Keratinocyte (primary cell): ENCODE measurements around the gene CTCF. TPM values are rescaled to one million over a fixed set of nuclear protein-coding genes. Genes with fewer than 3 reads are reported as not detected.

Source experiments
- DNase-seq: peaks from one replicate; pipeline ENCODE4 v3.0.0-alpha.2; 2011; ENCODE audit warnings: low read depth, missing footprints, low spot score
- FAIRE-seq: peaks from 2 replicates; lab custom pipeline; 2011; peaks lifted over from hg19 to GRCh38; lab: Jason Lieb, UNC
- H2AFZ ChIP-seq: 2 replicates; pipeline ENCODE4 v1.6.0; 2012; ENCODE audit warnings: low read length, control low read depth, inconsistent platforms; ENCODE audit not compliant: control insufficient read depth
- H3K27ac ChIP-seq: 2 replicates; pipeline ENCODE4 v1.5.1; 2011; ENCODE audit warnings: low read length; ENCODE audit not compliant: control insufficient read depth, insufficient read depth
- H3K27me3 ChIP-seq: 3 replicates; pipeline ENCODE4 v1.6.0; 2011; ENCODE audit warnings: low read length; ENCODE audit not compliant: control insufficient read depth, insufficient read depth; ENCODE audit errors: extremely low read depth
- H3K36me3 ChIP-seq, 2 experiments: 2 replicates in 1 of 2; 3 replicates in 1 of 2; pipeline ENCODE4 v1.5.1; 2011; ENCODE audit warnings: low read length in 2 of 2, mild to moderate bottlenecking in 1 of 2; ENCODE audit not compliant: control insufficient read depth in 2 of 2, insufficient read depth in 2 of 2; ENCODE audit errors: extremely low read depth in 1 of 2
- H3K4me1 ChIP-seq: 3 replicates; pipeline ENCODE4 v1.5.1; 2011; ENCODE audit warnings: low read length; ENCODE audit not compliant: control insufficient read depth, insufficient read depth; ENCODE audit errors: extremely low read depth
- H3K4me2 ChIP-seq: 3 replicates; pipeline ENCODE4 v1.6.0; 2011; ENCODE audit warnings: low read depth, low read length; ENCODE audit not compliant: control insufficient read depth, insufficient read depth; ENCODE audit errors: extremely low read depth
- H3K4me3 ChIP-seq, 3 experiments: fragments of 200-600 bp in 1 of 3; sonication (generic) in 1 of 3; 2 replicates in 2 of 3; 3 replicates in 1 of 3; pipeline ENCODE4 v1.5.1; 2011 to 2016; ENCODE audit warnings: low read length in 3 of 3, mild to moderate bottlenecking in 3 of 3, control low read depth in 2 of 3, inconsistent platforms in 1 of 3, low read depth in 1 of 3, mixed read lengths in 1 of 3, mixed run types in 1 of 3, moderate library complexity in 1 of 3; ENCODE audit not compliant: control insufficient read depth in 2 of 3, insufficient read depth in 2 of 3; ENCODE audit errors: extremely low read depth in 1 of 3
- H3K79me2 ChIP-seq: 2 replicates; pipeline ENCODE4 v1.6.0; 2012; ENCODE audit warnings: low read length; ENCODE audit not compliant: control insufficient read depth, insufficient read depth
- H3K9ac ChIP-seq: 3 replicates; pipeline ENCODE4 v1.6.0; 2011; ENCODE audit warnings: low read length; ENCODE audit not compliant: control insufficient read depth, insufficient read depth; ENCODE audit errors: extremely low read depth
- H3K9me1 ChIP-seq: 3 replicates; pipeline ENCODE4 v1.6.0; 2011; ENCODE audit warnings: low read length; ENCODE audit not compliant: control insufficient read depth, insufficient read depth; ENCODE audit errors: extremely low read depth
- H3K9me3 ChIP-seq: 2 replicates; pipeline ENCODE4 v1.5.1; 2012; ENCODE audit warnings: low read depth, low read length; ENCODE audit not compliant: control insufficient read depth
- H4K20me1 ChIP-seq: 3 replicates; pipeline ENCODE4 v1.6.0; 2011; ENCODE audit warnings: low read length; ENCODE audit not compliant: control insufficient read depth, insufficient read depth; ENCODE audit errors: extremely low read depth
- CTCF ChIP-seq, 3 experiments: IDR thresholded peaks in 1 of 3; conservative IDR thresholded peaks in 1 of 3; optimal IDR thresholded peaks in 1 of 3; 2 replicates in 2 of 3; 3 replicates in 1 of 3; pipeline versions ENCODE3 to v1.5.1; 2011; ENCODE audit warnings: low read length in 3 of 3, mild to moderate bottlenecking in 3 of 3, moderate library complexity in 2 of 3, control low read depth in 1 of 3, inconsistent platforms in 1 of 3; ENCODE audit not compliant: insufficient read depth in 2 of 3; ENCODE audit errors: extremely low read depth in 1 of 3
- EZH2 ChIP-seq: IDR thresholded peaks from one replicate; pipeline ENCODE4 v1.6.1; 2012; ENCODE audit warnings: inconsistent platforms, mild to moderate bottlenecking, low read length, moderate library complexity
- dilution Hi-C: fragments of 300-500 bp; cut with MboI; formaldehyde crosslinking; loops from one replicate; pipeline ENCODE4 v1.7.0; 2020; ENCODE audit warnings: low sequenced_read_pairs; ENCODE audit not compliant: extremely low pct_ligation_motif_present
- polyA plus RNA-seq, 5 experiments: library from polyadenylated mRNA; depleted of rRNA in 3 of 5; stranded (reverse) in 3 of 5; stranded (forward) in 1 of 5; unstranded in 1 of 5; fragments of >200 nt; gene quantifications; 1 replicate in 1 of 5; 2 replicates in 3 of 5; 3 replicates in 1 of 5; pipeline versions ENCODE4 v1.2.1 to v1.2.3, GENCODE V29; 2011 to 2012; ENCODE audit warnings: missing spikeins in 2 of 5, low read depth in 1 of 5, low replicate concordance in 1 of 5

The CTCF gene
- polyA plus RNA-seq, 1 donor (not counting 4 experiments of a cell fraction or from before 2014, with no cell fraction given): 21.4 TPM

GRCh38 chr16:67645397-67646121, 83.2 kb downstream of the CTCF start:
- Histone ChIP-seq H3K36me3 (no peaks in the 10 kb centered on the region), H3K79me2 (no peaks in the 10 kb centered on the region), H4K20me1 (peaks cover under 1% of the 10 kb centered on the region), H3K9me1 (peaks cover 3% of the 10 kb centered on the region), H3K9me3 (no peaks in the 10 kb centered on the region), H3K27ac (no peak overlapping the region), H3K4me1 (peaks cover 5% of the 10 kb centered on the region), H3K4me3 (no peak overlapping the region), H3K4me2 (no peak overlapping the region), H3K27me3 (peaks cover 60% of the 10 kb centered on the region), H3K9ac (no peak overlapping the region), H2AFZ (no peak overlapping the region)
- no peak for TF ChIP-seq EZH2
- no peak for TF ChIP-seq CTCF (optimal IDR thresholded peaks at IDR 0.05 in 1 of 3, IDR thresholded peaks at IDR 0.05 in 1 of 3, conservative IDR thresholded peaks at IDR 0.05 in 1 of 3; ENCODE audit: extremely low read depth in 1 of 3, insufficient read depth in 2 of 3, low read length in 3 of 3)
- no peak for DNase-seq
- dilution Hi-C loops: no loop called here
- no peak for FAIRE-seq

GRCh38 chr16:67647111-67647651, 84.9 kb downstream of the CTCF start:
- FAIRE-seq (no peak), DNase-seq (no peak)
- Histone ChIP-seq H4K20me1 (peaks cover 2% of the 10 kb centered on the region), H3K9me3 (no peaks in the 10 kb centered on the region), H3K27me3 (peaks cover 76% of the 10 kb centered on the region), H3K36me3 (no peaks in the 10 kb centered on the region), H3K9me1 (no peaks in the 10 kb centered on the region), H3K4me3 (no peak overlapping the region), H3K79me2 (no peaks in the 10 kb centered on the region), H3K27ac (no peak overlapping the region), H2AFZ (no peak overlapping the region), H3K9ac (no peak overlapping the region), H3K4me2 (no peak overlapping the region), H3K4me1 (no peaks in the 10 kb centered on the region)
- dilution Hi-C loops: no loop called here
- no peak for TF ChIP-seq EZH2
- TF ChIP-seq CTCF (optimal IDR thresholded peaks at IDR 0.05 in 1 of 3, IDR thresholded peaks at IDR 0.05 in 1 of 3, conservative IDR thresholded peaks at IDR 0.05 in 1 of 3; ENCODE audit: extremely low read depth in 1 of 3, insufficient read depth in 2 of 3, low read length in 3 of 3): no peak
